ENCODE measurements around the gene PIP4K2B. TPM values are rescaled to one million over a fixed set of nuclear protein-coding genes. Genes with fewer than 3 reads are reported as not detected.

Gene PIP4K2B
- total and polyA plus RNA-seq, 9 of the 15 experiments (the other 6 are each of a cell fraction or from before 2014, with no cell fraction given): 3.7 to 29.9 (median 23.0) TPM

DNA sequence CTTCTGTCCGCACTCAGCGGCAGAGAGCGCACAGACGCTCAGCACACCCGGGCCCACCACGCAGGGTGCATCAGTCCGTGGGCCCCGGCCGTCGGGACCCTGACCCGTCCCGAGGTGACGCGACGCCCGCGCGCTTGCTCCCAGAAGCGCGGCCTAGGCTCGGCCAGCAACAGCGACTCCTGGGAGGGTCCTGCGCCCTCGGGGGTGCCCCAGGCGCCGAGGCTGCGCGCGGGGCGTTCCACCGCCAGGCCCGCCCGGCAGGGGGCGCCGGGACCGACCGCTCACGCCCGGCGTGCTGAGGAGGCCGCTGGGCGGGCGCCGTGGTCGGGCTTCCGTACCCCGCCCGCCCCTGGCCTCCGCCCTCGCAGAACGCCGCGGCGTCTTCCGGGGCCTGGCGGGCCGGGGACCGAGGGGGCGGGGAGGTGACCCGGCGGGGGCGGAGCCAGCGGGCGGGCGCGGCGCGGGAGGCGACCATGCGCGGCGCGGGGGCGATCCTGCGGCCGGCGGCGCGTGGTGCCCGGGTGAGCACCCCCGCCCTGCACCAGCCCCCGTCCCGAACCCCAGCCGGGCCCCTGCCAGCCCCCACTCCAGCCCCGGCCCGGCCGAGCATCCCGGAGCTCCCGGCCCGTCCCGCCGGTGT is 69.3 kb downstream of the PIP4K2B start, which contains the start of gene CISD3 (continued):
- TF ChIP-seq NR2C1 (IDR thresholded peaks at IDR 0.05) (no peak), NR2C1 (tag; IDR thresholded peaks at IDR 0.05) (no peak), SIRT6 (IDR thresholded peaks at IDR 0.05; ENCODE audit: low read depth, low read length) (no peak), POLR2B (IDR thresholded peaks at IDR 0.05; ENCODE audit: low read depth, partially characterized antibody) (peak; percentile 19), ZNF76 (CRISPR knock-in tag; IDR thresholded peaks at IDR 0.05; ENCODE audit: borderline replicate concordance) (no peak), ETS2 (tag; IDR thresholded peaks at IDR 0.05; ENCODE audit: borderline replicate concordance, poor library complexity, severe bottlenecking) (no peak), NFE2L1 (tag; IDR thresholded peaks at IDR 0.05; ENCODE audit: borderline replicate concordance, low read depth) (no peak), ZNF354B (CRISPR knock-in tag; IDR thresholded peaks at IDR 0.05) (no peak), ATF7 (IDR thresholded peaks at IDR 0.05) (peak; percentile 27; the same call in 1 of the 2 replicates), BDP1 (IDR thresholded peaks at IDR 0.05; ENCODE audit: insufficient read depth, insufficient read length) (no peak), ZNF551 (CRISPR knock-in tag; IDR thresholded peaks at IDR 0.05) (no peak), KLF10 (CRISPR knock-in tag; IDR thresholded peaks at IDR 0.05) (no peak)
- TF ChIP-seq, protein P1, sequence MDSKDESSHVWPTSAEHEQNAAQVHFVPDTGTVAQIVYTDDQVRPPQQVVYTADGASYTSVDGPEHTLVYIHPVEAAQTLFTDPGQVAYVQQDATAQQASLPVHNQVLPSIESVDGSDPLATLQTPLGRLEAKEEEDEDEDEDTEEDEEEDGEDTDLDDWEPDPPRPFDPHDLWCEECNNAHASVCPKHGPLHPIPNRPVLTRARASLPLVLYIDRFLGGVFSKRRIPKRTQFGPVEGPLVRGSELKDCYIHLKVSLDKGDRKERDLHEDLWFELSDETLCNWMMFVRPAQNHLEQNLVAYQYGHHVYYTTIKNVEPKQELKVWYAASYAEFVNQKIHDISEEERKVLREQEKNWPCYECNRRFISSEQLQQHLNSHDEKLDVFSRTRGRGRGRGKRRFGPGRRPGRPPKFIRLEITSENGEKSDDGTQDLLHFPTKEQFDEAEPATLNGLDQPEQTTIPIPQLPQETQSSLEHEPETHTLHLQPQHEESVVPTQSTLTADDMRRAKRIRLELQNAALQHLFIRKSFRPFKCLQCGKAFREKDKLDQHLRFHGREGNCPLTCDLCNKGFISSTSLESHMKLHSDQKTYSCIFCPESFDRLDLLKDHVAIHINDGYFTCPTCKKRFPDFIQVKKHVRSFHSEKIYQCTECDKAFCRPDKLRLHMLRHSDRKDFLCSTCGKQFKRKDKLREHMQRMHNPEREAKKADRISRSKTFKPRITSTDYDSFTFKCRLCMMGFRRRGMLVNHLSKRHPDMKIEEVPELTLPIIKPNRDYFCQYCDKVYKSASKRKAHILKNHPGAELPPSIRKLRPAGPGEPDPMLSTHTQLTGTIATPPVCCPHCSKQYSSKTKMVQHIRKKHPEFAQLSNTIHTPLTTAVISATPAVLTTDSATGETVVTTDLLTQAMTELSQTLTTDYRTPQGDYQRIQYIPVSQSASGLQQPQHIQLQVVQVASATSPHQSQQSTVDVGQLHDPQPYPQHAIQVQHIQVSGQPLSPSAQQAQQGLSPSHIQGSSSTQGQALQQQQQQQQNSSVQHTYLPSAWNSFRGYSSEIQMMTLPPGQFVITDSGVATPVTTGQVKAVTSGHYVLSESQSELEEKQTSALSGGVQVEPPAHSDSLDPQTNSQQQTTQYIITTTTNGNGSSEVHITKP (IDR thresholded peaks at IDR 0.05; ENCODE audit: partially characterized antibody): no peak
- TF ChIP-seq, protein P2, sequence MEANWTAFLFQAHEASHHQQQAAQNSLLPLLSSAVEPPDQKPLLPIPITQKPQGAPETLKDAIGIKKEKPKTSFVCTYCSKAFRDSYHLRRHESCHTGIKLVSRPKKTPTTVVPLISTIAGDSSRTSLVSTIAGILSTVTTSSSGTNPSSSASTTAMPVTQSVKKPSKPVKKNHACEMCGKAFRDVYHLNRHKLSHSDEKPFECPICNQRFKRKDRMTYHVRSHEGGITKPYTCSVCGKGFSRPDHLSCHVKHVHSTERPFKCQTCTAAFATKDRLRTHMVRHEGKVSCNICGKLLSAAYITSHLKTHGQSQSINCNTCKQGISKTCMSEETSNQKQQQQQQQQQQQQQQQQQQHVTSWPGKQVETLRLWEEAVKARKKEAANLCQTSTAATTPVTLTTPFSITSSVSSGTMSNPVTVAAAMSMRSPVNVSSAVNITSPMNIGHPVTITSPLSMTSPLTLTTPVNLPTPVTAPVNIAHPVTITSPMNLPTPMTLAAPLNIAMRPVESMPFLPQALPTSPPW (CRISPR knock-in tag; IDR thresholded peaks at IDR 0.05): peak; percentile 95
- TF ChIP-seq, protein P3, sequence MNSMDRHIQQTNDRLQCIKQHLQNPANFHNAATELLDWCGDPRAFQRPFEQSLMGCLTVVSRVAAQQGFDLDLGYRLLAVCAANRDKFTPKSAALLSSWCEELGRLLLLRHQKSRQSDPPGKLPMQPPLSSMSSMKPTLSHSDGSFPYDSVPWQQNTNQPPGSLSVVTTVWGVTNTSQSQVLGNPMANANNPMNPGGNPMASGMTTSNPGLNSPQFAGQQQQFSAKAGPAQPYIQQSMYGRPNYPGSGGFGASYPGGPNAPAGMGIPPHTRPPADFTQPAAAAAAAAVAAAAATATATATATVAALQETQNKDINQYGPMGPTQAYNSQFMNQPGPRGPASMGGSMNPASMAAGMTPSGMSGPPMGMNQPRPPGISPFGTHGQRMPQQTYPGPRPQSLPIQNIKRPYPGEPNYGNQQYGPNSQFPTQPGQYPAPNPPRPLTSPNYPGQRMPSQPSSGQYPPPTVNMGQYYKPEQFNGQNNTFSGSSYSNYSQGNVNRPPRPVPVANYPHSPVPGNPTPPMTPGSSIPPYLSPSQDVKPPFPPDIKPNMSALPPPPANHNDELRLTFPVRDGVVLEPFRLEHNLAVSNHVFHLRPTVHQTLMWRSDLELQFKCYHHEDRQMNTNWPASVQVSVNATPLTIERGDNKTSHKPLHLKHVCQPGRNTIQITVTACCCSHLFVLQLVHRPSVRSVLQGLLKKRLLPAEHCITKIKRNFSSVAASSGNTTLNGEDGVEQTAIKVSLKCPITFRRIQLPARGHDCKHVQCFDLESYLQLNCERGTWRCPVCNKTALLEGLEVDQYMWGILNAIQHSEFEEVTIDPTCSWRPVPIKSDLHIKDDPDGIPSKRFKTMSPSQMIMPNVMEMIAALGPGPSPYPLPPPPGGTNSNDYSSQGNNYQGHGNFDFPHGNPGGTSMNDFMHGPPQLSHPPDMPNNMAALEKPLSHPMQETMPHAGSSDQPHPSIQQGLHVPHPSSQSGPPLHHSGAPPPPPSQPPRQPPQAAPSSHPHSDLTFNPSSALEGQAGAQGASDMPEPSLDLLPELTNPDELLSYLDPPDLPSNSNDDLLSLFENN (IDR thresholded peaks at IDR 0.05; ENCODE audit: low read depth in 2 of 2, low read length in 2 of 2): no peak
